ENCODE measurements around the gene SMIM23.

DNA sequence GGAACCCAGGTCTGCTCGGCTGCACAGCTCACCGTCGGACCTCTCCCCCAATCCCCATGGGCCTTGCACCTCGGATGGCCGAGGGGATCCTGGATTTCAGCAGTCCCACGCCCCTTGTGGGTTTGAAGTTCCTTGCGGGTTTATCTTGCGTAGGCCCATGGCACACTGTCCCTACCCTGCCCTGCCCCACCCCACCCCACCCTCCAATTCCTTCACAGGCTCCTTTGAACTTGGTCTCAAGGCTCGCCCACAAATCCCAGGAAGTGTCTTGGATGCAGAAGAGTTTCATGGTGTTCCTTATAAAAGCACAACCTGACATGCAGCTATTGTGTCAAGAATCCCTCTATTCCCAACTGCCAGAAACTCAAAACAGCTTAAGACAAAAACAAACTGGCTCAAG is 11.2 kb upstream of the SMIM23 start:
- TF ChIP-seq, protein P1, sequence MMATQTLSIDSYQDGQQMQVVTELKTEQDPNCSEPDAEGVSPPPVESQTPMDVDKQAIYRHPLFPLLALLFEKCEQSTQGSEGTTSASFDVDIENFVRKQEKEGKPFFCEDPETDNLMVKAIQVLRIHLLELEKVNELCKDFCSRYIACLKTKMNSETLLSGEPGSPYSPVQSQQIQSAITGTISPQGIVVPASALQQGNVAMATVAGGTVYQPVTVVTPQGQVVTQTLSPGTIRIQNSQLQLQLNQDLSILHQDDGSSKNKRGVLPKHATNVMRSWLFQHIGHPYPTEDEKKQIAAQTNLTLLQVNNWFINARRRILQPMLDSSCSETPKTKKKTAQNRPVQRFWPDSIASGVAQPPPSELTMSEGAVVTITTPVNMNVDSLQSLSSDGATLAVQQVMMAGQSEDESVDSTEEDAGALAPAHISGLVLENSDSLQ (IDR thresholded peaks at IDR 0.05): no peak
- TF ChIP-seq SUZ12 (IDR thresholded peaks at IDR 0.05): no peak
- no peak for TF ChIP-seq ARNT (IDR thresholded peaks at IDR 0.05)
- TF ChIP-seq ELF4 (IDR thresholded peaks at IDR 0.05): no peak
- no peak for TF ChIP-seq BHLHE40 (IDR thresholded peaks at IDR 0.05; ENCODE audit: borderline replicate concordance)
- no peak for TF ChIP-seq HDGF (IDR thresholded peaks at IDR 0.05; ENCODE audit: borderline replicate concordance)
- TF ChIP-seq FOXA1 (IDR thresholded peaks at IDR 0.05): no peak
- TF ChIP-seq ZNF384 (IDR thresholded peaks at IDR 0.05): no peak
- no peak for TF ChIP-seq FOXM1 (IDR thresholded peaks at IDR 0.05; ENCODE audit: borderline replicate concordance)
- no peak for TF ChIP-seq NFRKB (IDR thresholded peaks at IDR 0.05)
- TF ChIP-seq TARDBP (IDR thresholded peaks at IDR 0.05): no peak
- TF ChIP-seq L3MBTL2 (conservative IDR thresholded peaks at IDR 0.05): no peak

Data from HEK293T (cell line).